Liver (tissue), 3 donors: ENCODE measurements around the gene IFT43.

Experiments used
- CTCF ChIP-seq: fragments of 150-350 bp; IDR thresholded peaks from 2 replicates; pipeline ENCODE4 v1.5.1; 2017; ENCODE audit warnings: improper control_type of control experiment, low read depth, low read length; ENCODE audit not compliant: missing input control
- EGR1 ChIP-seq, 2 donors: IDR thresholded peaks; 2 replicates each; pipeline ENCODE4 v1.6.1; 2016 to 2018; ENCODE audit warnings: antibody characterized with exemption in 2 of 2, low read depth in 2 of 2
- FOXA1 ChIP-seq: IDR thresholded peaks from 2 replicates; pipeline ENCODE4 v1.6.1; 2016; ENCODE audit warnings: antibody characterized with exemption
- GABPA ChIP-seq, 2 donors: IDR thresholded peaks in 1 of 2; conservative IDR thresholded peaks in 1 of 2; 2 replicates each; pipeline ENCODE4 v1.6.1; 2016; ENCODE audit warnings: antibody characterized with exemption in 2 of 2, mild to moderate bottlenecking in 1 of 2, moderate library complexity in 1 of 2
- MAX ChIP-seq: IDR thresholded peaks from 2 replicates; pipeline ENCODE4 v1.6.1; 2016; ENCODE audit warnings: antibody characterized with exemption
- RAD21 ChIP-seq, 2 donors: IDR thresholded peaks; 2 replicates each; pipeline ENCODE4 v1.6.1; 2016; ENCODE audit warnings: antibody characterized with exemption in 2 of 2, mild to moderate bottlenecking in 2 of 2
- TAF1 ChIP-seq: conservative IDR thresholded peaks from 2 replicates; pipeline ENCODE4 v1.6.1; 2016; ENCODE audit warnings: antibody characterized with exemption, mild to moderate bottlenecking
- YY1 ChIP-seq: IDR thresholded peaks from 2 replicates; pipeline ENCODE4 v1.6.1; 2016; ENCODE audit warnings: antibody characterized with exemption, mild to moderate bottlenecking
- donor health status: healthy.
- donor health status: healthy.

GRCh38 chr14:75946785-75947184, 38.8 kb upstream of the IFT43 start:
- no peak for TF ChIP-seq CTCF
- TF ChIP-seq TAF1, result no peak
- no peak for TF ChIP-seq FOXA1
- no peak for TF ChIP-seq EGR1 (IDR thresholded peaks at IDR 0.05; ENCODE audit: low read depth in 2 of 2)
- no peak for TF ChIP-seq MAX
- TF ChIP-seq GABPA (IDR thresholded peaks at IDR 0.05 in 1 of 2, conservative IDR thresholded peaks at IDR 0.05 in 1 of 2), result no peak
- no peak for TF ChIP-seq RAD21 (IDR thresholded peaks at IDR 0.05)
- TF ChIP-seq YY1, result no peak
